ENCODE measurements around the gene ICAM4.

Gene ICAM4

DNA sequence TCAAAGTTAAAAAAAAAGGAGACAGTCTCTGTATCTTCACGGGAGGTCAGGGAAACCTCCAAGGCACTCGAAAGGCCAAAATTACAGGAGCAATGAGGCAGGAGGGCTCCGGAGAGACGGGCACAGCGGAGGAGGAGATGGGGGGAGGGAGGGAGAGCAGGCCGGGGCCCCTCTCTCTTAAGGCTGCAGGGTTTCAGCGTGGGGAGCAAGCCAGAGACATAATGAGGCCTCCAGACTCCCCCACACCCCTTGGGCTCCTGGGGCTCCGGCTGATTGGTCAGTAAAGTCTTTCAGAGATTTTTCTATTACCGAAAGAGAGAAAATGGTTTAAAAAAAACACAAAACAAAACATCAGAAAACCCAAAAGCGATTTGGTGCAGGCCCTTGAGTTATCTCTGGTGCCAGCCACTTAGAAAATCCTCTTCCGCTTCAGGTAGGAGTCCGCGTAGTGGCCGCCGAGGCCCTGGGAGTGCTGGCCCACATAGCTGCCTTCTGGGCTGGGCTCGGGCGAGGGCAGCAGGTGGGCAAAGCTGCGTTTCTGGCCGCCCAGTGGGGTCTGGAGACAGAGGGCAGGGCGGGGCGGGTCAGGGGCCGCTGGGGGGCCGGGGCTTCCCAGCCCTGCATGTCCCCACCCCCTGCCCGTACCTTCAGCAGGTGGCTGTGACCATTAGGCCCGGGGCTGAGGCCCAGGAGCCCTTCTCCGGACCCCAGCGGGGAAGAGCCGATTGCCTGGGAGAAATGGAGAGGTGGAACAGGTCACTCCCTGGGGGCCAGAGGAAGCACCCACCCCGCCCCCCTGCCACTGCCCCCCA lies 30.5 kb downstream of the ICAM4 start:
- in situ Hi-C loops (cut with MboI; ENCODE audit: low sequenced_read_pairs), result no loop called here

DNA sequence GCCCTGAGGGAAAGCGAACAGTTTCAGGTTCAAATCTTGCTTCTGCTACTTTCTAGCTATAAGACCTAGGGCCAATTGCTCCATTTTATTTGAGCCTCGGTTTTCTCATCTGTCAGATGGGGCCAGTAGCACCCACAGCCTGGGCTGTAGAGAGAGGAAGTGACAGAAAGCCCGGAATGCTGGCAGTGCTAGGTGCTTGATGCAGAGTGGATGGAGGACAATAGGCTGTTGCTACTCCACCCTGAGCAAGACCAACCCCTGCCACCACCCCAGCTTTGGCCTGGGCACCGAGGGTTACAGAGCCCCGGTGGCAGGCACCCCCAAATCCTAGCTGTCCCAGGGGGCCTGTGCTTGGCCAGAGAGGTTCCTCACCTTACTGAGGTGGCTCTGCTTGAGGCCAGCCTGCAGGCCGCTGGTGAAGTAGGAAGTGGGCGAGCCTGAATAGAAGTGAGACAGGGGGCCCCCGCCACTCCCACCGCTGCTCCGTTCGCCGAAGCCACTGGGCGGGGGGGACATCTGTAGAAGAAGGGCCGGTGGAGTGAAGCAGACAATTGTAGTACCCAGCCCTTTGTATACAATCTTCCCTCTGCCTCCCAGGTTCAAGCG lies 31.2 kb downstream of the ICAM4 start:
- in situ Hi-C loops (cut with MboI; ENCODE audit: low sequenced_read_pairs), result no loop called here

DNA sequence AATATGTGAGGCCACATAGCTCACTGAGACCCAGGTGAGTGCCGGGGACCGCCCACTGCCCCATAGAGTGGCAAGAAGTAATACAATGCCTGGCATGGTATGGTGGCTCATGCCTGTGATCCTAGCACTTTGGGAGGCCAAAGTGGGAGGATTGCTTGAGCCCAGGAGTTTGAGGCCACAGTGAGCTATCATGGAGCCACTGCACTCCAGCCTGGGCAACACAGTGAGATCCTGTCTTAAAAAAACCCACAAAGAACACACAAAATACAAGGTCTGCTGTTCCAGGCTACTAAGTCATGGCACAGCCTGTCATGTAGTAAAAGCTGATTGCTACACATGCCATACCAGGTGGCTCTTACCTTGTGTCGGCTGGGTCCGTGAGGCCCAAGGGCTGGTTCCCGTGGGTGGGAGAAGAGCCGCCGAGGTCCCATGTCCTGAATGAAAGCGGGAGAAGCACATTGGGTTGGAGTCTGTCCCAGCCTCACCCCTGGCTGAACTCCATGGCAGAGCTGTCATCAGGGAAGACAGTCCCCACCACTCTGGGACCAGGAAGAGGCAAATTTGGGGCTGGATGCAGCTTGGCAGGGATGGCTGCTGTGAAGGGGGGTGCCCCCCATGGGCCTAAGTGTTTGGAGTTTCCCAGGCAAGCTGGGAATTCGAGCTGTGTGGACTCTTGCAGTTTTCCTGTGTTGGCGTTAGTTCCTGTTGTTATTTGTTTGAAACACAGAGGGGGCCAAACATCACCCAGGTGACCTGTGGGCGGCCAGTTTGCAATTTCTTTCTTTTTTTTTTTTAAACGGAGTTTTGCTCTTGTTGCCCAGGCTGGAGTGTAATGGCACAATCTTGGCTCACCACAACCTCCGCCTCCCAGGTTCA lies 32.3 kb downstream of the ICAM4 start:
- in situ Hi-C loops (cut with MboI; ENCODE audit: low sequenced_read_pairs), result no loop called here

DNA sequence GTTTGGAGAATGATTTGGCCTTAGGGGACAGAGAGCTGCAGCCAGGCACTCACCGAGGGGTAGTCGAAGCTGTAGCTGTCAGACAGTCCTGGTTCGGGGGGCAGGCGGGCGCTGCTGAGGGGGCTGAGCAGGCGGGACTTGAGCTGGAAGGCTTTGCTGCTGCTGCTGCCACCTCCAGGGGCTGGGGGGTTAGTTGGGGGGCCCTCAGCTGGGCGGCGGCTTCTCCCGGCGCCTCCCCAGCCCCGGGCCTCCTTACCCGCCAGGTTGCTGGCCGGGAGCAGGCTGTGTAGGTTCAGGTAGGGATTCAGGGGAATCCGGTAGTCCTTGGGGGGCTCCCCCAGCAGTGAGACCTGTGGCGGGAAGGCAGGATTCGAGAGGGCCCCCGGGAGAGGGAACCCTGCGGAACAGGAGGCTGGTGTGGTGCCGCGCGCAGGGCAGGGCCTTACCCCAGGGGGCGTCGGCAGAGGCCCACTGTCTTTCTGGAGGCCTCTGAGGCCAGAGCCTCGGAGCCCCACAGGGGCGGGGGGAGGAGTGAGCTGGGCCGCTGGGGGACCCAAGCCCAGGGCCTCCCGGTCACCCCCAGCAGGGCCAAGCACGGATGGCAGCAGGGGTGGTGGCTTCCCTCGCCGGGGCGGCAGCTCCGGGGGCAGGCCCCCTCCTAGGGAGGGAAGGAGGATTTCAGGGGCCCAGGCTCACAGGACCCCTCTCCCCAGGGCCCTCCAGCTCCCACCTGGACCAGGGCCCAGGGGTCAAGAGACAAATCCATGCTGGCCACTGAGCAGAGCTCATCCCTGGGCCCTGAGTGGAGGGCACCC lies 34.1 kb downstream of the ICAM4 start:
- in situ Hi-C loops (cut with MboI; ENCODE audit: low sequenced_read_pairs), result no loop called here

DNA sequence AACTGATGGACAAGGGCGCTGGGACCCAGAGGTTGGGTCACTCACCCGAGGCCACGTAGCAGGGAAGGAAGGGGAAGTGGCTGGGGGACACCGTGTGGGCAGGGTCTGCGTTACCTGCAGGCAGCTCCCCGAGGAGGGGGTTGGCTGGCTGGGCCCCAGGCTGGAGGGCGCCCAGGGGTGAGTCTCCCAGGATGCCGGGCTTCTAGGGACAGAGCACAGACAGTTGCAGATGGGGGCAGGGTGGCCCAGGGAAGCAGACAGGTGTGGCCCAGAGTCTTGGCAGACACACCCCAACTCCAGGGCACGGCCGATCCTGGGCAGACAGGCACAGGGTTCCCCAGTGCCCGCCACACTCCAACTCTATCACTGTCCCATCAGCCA lies 34.7 kb downstream of the ICAM4 start:
- in situ Hi-C loops (cut with MboI; ENCODE audit: low sequenced_read_pairs), result no loop called here

DNA sequence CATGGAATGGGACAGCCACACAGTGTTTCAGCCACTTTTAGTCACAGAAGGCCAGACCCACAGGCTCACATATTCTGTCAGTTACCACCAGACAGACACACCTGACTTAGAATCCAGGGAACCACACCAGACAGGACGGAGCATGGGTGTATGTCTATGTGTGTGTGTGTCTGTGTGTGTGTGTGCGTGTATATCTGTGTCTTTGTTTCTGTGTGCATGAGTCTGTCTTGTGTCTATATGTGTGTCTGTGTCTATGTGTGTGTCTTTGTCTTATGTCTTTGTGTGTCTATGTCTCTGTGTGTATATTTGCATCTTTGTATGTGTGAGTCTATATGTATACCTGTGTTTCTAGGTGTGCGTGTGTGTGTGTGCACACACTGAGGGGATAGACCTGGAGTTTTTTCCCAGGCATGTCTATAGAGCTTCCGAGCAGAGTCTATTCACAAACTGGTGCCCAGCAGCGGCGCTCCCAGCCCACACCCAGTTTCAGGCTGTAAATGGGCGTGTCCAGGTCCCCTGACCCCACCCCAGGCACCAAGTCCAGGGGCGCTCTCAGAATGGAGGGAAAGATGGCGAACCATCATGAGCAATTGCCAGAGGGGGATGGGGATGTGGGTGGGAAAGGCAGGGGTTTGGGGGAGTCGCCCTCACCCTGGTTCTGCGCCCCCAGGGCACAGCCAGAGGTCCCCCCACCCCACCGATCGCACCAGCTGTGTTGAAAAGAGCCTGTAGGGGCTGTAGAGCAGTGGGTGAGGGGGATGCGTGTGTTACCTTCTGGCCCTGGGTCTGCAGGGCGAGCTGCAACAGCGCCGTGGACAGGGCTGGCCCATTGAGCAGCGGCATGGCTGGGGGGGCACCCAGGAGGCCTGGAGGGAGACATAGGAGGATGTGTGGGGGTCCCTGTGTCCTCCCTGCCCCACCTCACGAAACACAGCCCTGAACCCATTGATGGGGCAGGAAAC lies 35.4 kb downstream of the ICAM4 start:
- in situ Hi-C loops (cut with MboI; ENCODE audit: low sequenced_read_pairs), result no loop called here

DNA sequence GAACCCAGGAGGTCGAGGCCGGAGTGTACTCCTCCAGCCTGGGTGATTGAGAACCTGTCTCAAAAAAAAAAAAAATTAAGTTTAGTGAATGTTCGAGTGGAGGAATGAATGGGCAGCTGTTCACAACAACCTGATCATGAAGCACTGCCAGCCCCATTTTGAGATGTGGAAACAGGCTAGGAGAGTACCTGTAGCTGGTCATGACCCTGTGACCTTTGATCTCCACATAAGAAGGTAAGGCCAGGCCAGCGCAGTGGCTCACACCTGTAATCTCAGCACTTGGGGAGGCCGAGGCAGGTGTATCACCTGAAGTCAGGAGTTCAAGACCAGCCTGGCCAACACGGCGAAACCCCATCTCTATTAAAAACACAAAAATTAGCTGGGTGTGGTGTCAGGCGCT lies 39.0 kb downstream of the ICAM4 start:
- in situ Hi-C loops (cut with MboI; ENCODE audit: low sequenced_read_pairs), result no loop called here

DNA sequence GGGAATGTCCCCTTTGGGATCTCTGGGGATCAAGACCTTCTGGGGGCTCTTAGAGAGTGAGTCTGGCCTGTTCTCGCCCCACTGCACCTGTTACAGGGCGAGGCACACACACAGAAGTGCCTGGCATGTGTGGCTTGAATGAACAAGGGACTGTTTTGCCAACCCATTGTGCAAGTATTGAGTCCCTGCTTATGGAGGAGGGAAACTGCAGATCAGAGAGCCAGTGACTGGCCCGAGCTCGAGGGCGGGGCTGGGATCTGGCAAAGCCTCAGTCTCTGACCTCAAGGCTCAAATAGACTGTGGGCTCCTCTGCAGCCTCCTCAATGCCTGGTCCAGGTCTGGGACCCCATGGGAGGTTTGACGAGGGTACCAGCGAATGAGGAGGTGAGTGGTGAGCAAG lies 41.0 kb downstream of the ICAM4 start:
- in situ Hi-C loops (cut with MboI; ENCODE audit: low sequenced_read_pairs), result no loop called here

DNA sequence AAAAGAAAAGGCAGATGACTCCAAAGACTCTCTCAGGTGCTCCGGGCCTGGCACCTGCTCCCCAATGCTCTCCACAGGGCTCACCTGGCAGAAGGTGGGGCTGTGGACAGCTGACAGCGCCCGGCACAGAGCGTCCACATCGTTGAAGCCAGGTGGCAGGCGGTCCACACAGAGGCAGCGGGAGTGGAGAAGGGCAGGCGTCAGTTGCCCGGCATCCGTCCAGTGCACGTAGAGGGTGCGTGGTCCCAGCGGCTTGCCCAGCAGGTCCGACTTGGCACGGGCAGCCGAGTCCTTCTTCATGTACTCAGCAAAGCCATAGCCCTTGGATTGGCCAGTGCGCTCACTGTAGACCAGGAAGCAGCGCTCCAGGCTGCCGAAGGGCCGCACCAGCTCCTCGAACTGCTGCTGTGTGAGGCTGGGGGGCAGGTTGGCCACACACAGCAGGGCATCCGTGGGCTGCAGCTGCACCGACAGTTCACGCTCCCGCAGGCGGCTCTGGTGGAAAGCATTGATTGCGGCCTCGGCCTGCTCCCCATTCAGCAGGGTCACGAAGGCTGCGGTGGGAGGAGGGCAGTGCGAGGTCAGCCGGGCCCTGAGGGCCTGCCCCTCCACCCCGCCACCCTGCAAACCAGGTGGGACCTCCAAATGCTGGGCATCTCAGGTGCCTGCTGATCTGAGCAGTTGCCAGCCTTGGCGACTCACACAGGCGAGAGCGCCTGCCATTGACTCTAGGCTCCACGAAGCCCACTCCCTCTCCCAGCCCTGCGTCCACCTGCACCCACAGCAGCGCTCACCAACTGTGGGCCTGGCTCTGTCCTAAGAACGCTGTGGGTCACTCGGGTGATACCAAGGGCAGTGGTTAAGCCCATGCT lies 42.0 kb downstream of the ICAM4 start:
- in situ Hi-C loops (cut with MboI; ENCODE audit: low sequenced_read_pairs), result no loop called here

DNA sequence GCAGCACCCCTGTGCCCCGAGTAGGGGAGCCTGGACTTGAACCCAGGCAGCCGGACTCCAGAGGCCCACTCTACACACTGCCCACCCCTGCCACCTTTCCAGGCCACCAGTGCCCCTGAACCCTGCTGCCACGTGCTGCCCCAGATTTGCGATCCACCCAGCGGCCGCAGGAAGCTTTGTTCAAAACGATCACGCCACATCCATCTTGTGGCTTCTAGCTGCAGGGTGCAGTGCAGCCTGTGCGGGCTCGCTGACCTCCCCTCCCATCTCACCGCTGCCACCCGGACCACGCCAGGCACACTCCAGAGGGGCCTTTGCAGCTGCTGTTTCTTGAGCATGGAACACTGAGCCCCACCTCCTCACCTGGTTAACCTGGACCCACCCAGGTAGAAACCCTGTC lies 42.8 kb downstream of the ICAM4 start:
- in situ Hi-C loops (cut with MboI; ENCODE audit: low sequenced_read_pairs), result no loop called here

DNA sequence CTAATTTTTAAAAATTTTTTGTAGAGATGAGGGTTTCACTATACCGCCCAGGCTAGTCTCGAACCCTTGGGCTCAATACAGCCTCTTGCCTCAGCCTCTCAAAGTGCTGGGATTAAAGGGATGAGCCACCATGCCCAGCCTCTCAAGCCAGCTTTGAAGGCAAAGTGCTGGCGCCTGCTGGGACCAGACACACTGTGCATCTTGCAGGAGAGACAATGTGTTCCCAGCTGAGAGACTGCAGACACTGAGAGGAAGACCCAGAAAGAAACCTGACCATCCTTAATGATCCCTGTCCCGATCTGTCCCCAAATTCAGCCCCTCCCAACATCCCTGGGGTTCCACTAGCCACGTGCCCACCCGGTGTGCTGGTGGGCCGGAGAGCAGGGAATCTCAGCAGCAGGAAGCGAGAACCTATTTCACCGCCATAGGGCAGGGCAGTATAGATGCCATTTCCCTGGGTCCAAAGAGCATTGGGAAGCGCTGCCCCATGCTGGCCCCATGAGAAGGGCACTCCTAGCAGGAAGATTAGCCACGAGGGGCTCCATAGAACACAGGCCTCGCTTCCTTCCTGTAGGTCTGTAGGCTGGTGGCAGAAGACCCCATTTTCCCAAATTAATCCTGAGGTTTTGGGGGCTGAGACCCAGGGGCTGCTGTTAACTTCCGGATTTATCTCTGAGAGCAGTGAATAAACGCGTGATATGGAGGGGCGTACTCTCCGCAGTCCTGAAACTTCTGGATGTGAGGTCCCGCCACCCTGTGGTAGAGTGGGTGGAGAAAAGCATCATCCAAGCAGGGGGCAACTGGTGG lies 45.6 kb downstream of the ICAM4 start:
- in situ Hi-C loops (cut with MboI; ENCODE audit: low sequenced_read_pairs), result no loop called here

DNA sequence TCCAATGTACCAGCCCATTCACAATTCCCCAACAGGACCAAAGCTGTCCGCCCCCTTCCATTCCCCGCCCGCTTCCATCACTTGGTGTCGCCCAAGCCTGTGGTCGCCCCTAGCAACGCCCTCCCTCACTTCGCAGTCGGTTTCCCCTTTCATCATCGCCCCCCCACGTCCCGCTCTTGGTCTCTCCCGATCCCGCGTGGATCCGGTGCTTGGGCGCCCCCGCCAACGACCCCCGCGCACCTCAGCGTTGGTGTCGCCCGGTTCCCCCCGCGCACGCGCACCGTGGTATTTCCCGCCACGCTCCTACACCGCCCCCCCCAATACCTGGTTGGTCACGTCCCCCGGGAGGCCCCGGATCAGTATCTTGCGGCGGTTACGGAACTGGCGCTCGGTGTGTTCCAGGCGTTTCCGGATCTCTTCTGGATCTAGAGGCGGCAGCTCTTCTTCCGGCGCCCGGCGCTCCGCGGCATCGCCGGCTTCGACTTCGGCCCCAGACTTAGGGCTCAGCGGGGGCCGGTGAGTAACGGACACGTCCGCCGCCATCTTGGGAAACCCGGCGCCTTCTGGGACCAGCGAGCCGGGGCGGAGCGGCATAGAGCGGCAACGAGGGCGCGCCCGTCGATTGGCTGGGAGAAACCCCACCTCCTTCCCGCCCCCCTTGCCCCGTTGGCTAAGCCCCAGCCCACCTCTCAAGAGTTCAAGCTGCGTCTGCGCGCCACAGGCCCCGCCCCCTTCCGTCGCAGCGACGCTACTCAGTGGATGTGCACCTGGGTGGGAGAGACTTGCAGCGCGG lies 46.4 kb downstream of the ICAM4 start, which contains the start of gene RAVER1:
Gene RAVER1, minus strand, starts transcription at position 565 of the 793 bp plus-strand sequence. Its CDS starts 22 bp downstream, at position 543.
- in situ Hi-C loops (cut with MboI; ENCODE audit: low sequenced_read_pairs), result no loop called here

DNA sequence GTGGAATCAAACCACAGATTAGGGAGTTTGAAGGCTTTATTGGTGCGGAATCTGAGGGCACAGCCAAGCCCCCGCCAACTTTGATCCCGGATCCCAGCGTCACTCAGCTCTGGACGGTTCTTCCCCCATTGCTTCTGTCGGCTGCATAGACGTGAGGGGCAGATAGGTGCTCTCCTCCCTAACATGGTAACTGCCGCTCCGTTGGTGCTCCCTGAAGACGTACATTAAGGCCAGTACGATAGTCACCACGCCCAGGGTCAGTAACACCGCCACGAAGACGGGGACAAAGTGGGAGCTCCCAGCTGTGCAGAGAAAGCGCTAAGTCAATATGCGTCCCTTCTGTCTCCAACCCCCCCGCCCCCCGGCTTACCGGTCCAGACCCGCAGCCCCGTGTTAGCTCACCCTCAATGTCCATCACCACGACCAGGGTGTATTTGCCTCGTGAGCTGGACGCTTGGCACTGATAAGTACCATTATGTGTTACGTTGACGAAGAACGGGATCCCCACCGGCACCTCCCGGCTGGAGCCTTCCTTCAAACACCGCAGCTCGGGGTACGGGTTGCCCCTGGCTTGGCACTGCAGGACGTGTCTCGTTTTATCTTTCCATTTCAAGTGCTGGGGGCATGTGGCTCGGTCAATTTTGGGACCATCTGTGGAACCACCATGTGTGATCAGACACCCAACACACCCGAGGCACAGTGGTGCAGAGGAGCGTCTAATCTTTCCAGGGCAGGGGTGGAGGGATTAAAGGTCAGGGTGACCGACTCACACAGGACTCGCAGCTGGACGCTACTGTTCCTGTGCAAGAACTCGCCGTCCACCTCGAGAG lies 47.2 kb downstream of the ICAM4 start:
- in situ Hi-C loops (cut with MboI; ENCODE audit: low sequenced_read_pairs), result no loop called here

DNA sequence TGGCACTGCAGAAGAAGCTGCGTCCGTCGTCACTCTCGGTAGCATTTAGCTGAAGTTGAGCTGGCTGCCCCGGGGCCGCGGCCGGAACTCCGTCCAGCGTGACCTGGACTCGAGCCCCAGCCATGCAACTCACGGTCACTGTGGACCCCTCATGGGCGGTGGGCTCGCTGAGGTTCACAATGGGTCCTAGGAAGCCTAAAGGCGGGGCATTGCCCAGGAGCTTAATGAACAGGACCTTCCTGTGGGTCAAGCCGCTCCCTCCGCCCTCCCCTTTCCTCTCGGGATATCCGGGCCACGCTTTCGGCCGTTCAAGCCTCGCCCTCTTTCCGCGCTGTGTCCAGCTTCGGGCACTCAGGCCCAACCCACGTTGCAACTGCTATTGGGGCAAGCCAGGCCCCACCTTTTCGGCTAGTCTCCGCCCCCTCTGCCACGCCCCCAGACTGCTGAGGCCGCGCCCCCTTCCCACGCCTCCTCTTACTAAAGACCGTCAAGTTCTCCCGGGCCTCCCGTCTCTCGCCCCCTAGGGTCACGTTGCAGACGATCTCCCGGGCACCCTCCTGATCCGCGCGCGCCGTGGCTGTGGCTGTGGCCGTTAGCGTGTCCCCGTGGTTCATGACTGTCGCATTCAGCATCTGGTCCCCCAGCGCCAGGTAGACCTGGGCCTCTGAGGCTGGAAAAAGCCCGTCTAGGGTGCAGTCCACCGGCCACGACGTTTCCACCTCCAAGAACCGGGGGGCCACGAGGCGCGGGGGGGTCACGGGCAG lies 48.0 kb downstream of the ICAM4 start:
- in situ Hi-C loops (cut with MboI; ENCODE audit: low sequenced_read_pairs), result no loop called here

DNA sequence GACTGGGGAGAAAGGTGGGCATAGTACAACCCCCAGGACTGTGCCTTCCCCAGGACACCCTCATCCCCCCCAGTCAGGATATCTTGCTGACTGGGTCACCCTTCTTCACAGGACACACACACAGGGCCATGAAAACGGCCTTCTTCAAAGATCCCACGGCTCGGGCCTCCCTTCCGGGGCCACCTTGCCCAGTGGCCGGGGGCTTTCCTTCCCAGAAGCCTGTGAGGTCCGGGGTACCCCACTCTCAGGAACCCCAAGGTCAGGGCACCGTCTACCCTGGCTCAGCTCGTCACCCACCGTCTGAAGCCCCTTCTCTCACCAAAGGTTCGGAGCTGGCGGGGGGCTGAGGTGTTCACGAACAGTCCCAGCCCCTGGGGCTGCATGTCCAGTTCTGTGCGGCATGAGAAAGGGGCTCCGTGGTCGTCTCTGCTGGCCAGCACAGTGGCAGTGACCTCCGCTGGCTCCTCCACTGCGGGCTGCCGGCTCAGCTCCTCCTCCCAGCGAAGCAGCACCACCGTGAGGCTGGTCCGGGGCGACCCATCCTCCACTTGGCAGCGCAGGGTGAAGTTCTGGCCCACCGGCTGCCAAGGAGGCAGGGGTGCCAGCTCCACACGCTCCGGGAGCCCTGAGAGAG lies 48.7 kb downstream of the ICAM4 start:
- in situ Hi-C loops (cut with MboI; ENCODE audit: low sequenced_read_pairs), result no loop called here
